ENCODE measurements around the gene CUBN. TPM values are rescaled to one million over a fixed set of nuclear protein-coding genes. Genes with fewer than 3 reads are reported as not detected.
A peak's percentile ranks its signal among the peaks of the same experiment; 100 is the strongest.

Gene CUBN
- total RNA-seq, 1 experiment from 2014 or later = 0.80 TPM

- no peak overlapping the region for H3K4me2 ChIP-seq (ENCODE audit: low read length)
- H3K79me2 ChIP-seq (ENCODE audit: low read length) = no peaks in the 10 kb centered on the region
- H3K9me2 ChIP-seq (replicated peaks; ENCODE audit: low read length) = no peaks in the 10 kb centered on the region
- H2AFZ ChIP-seq (ENCODE audit: low read length) = no peak overlapping the region
- TF ChIP-seq EZH2 (IDR thresholded peaks at IDR 0.05; ENCODE audit: low read length, unreplicated experiment) = no peak
- no peak for TF ChIP-seq CTCF (conservative IDR thresholded peaks at IDR 0.05; ENCODE audit: low read depth, low read length)
- no peak for TF ChIP-seq EZH2phosphoT487 (IDR thresholded peaks at IDR 0.05; ENCODE audit: borderline replicate concordance, low read length)
- ChIA-PET CTCF (interaction anchor here (0.7 kb wide), 1 partner anchor 36 kb away, joined by 3 read pairs; no protein-coding TSS in a partner anchor), POLR2A (ENCODE audit: unreplicated experiment) (no interaction called here)
- peaks cover 41% of the 10 kb centered on the region for H3K4me1 ChIP-seq (ENCODE audit: insufficient read depth, low read length)
- BruUV-seq (replicated peaks) = no TSS peak
- H3K27me3 ChIP-seq (ENCODE audit: low read length) = no peaks in the 10 kb centered on the region
- no peak for DNase-seq
- no peaks in the 10 kb centered on the region for H4K20me1 ChIP-seq (ENCODE audit: low read length)
- no peak overlapping the region for H3K4me3 ChIP-seq (ENCODE audit: low read length)
- H3K9ac ChIP-seq (ENCODE audit: low read length) = no peak overlapping the region
- H3K27ac ChIP-seq (ENCODE audit: low read length) = no peak overlapping the region
- no peaks in the 10 kb centered on the region for H3K36me3 ChIP-seq (ENCODE audit: low read depth, low read length)
- ATAC-seq = no peak
- H3F3A ChIP-seq (ENCODE audit: low read length, unreplicated experiment) = no peaks in the 10 kb centered on the region
- intact Hi-C loops (cut with micrococcal nuclease) = loop anchor here (10.0 kb wide), 1 partner anchor 140 kb away; the partner anchor contains the start of gene TRDMT1
- H3K9me3 ChIP-seq (ENCODE audit: low read length) = no peaks in the 10 kb centered on the region
Measured at GRCh38 chr10:17065273-17065672, 64.3 kb downstream of the CUBN start.

- no peak for ATAC-seq
- H3K9ac ChIP-seq (ENCODE audit: low read length) = no peak overlapping the region
- no peaks in the 10 kb centered on the region for H3K36me3 ChIP-seq (ENCODE audit: low read depth, low read length)
- DNase-seq = no peak
- H3K9me2 ChIP-seq (replicated peaks; ENCODE audit: low read length) = no peaks in the 10 kb centered on the region
- no TSS peak for BruUV-seq (replicated peaks)
- H3K4me2 ChIP-seq (ENCODE audit: low read length) = 0 out of 2 replicates have a peak overlapping the region, but pooled peaks have one; percentile 82
- no peaks in the 10 kb centered on the region for H3K9me3 ChIP-seq (ENCODE audit: low read length)
- H3K4me3 ChIP-seq (ENCODE audit: low read length) = no peak overlapping the region
- H3K27ac ChIP-seq (ENCODE audit: low read length) = no peak overlapping the region
- ChIA-PET POLR2A (ENCODE audit: unreplicated experiment) (no interaction called here), CTCF (interaction anchor here (0.6 kb wide), 1 partner anchor 157 kb away, joined by 3 read pairs; no protein-coding TSS in a partner anchor)
- no peak for TF ChIP-seq CTCF (conservative IDR thresholded peaks at IDR 0.05; ENCODE audit: low read depth, low read length)
- no peak for TF ChIP-seq EZH2phosphoT487 (IDR thresholded peaks at IDR 0.05; ENCODE audit: borderline replicate concordance, low read length)
- no peaks in the 10 kb centered on the region for H4K20me1 ChIP-seq (ENCODE audit: low read length)
- no peaks in the 10 kb centered on the region for H3F3A ChIP-seq (ENCODE audit: low read length, unreplicated experiment)
- H3K79me2 ChIP-seq (ENCODE audit: low read length) = no peaks in the 10 kb centered on the region
- H3K27me3 ChIP-seq (ENCODE audit: low read length) = no peaks in the 10 kb centered on the region
- peaks cover 46% of the 10 kb centered on the region for H3K4me1 ChIP-seq (ENCODE audit: insufficient read depth, low read length)
- intact Hi-C loops (cut with micrococcal nuclease) = loop anchor here (5.0 to 10.0 kb wide), 2 partner anchors 140 to 172 kb away; partner anchors contain the start of gene TRDMT1
- H2AFZ ChIP-seq (ENCODE audit: low read length) = no peak overlapping the region
Measured at GRCh38 chr10:17064435-17064834, 65.2 kb downstream of the CUBN start.

DNA sequence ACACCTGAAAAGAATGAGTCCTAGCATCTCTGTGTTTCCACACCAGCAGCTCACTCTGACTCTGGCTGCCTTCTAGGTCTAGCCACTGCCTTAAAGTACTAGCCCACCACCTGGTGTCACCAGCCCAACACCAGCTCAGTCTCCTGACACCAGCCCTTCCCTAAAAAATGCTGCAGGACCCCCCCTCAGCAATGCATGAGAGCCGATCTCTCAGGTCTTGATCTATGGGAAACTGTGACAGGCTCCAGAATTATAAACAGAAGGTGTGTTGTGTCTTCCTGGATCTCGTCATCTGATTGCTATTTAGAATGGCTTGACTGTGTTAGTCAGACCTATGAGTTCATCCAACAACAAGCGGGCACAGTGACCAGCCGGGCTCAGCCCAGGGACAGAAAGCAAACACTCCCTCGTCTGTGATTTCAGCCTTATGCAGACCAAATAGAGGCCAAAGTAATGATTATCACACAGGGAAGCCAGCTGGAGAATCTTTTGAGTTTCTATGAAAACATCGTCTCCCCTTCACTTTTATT lies 66.6 kb downstream of the CUBN start:
- intact Hi-C loops (cut with micrococcal nuclease) = loop anchor here (2.0 to 10.0 kb wide), 4 partner anchors 34 to 171 kb away; partner anchors contain the start of gene TRDMT1
- peak overlapping the region; percentile 73 for H3K9ac ChIP-seq (ENCODE audit: low read length)

More for the DNA sequence above, 66.6 kb downstream of the CUBN start:
- no peaks in the 10 kb centered on the region for H3K36me3 ChIP-seq (ENCODE audit: low read depth, low read length)
- peaks cover 53% of the 10 kb centered on the region for H3K4me1 ChIP-seq (ENCODE audit: insufficient read depth, low read length)
- DNase-seq = peak; percentile 81
- no TSS peak for BruUV-seq (replicated peaks)
- H3K4me3 ChIP-seq (ENCODE audit: low read length) = peak overlapping the region; percentile 56
- CTCF ChIA-PET = no interaction called here
- H3K9me2 ChIP-seq (replicated peaks; ENCODE audit: low read length) = no peaks in the 10 kb centered on the region
- H3K27me3 ChIP-seq (ENCODE audit: low read length) = no peaks in the 10 kb centered on the region
- H3K79me2 ChIP-seq (ENCODE audit: low read length) = no peaks in the 10 kb centered on the region
- no peaks in the 10 kb centered on the region for H3K9me3 ChIP-seq (ENCODE audit: low read length)
- peak overlapping the region; percentile 82 for H3K4me2 ChIP-seq (ENCODE audit: low read length)
- no peak overlapping the region for H2AFZ ChIP-seq (ENCODE audit: low read length)
- H3F3A ChIP-seq (ENCODE audit: low read length, unreplicated experiment) = no peaks in the 10 kb centered on the region
- POLR2A ChIA-PET (ENCODE audit: unreplicated experiment) = interaction anchor here (0.5 to 0.9 kb wide), 4 partner anchors 52 to 246 kb away, joined by 3 to 12 read pairs (median 4); partner anchors contain the start of gene RSU1
- no peaks in the 10 kb centered on the region for H4K20me1 ChIP-seq (ENCODE audit: low read length)
- no peak for TF ChIP-seq CTCF (conservative IDR thresholded peaks at IDR 0.05; ENCODE audit: low read depth, low read length)
- TF ChIP-seq EZH2phosphoT487 (IDR thresholded peaks at IDR 0.05; ENCODE audit: borderline replicate concordance, low read length) = no peak
- TF ChIP-seq EZH2 (IDR thresholded peaks at IDR 0.05; ENCODE audit: low read length, unreplicated experiment) = no peak
- peak; percentile 88 for ATAC-seq
- H3K27ac ChIP-seq (ENCODE audit: low read length) = peak overlapping the region; percentile 97
